Ovary (tissue), 9 donors: ENCODE data around the gene CYB5R3. TPM values are rescaled to one million over a fixed set of nuclear protein-coding genes. Genes with fewer than 3 reads are reported as not detected.
"Not testable (repeated sequence)": the region's sequence is repeated elsewhere in the genome, so short reads cannot be mapped to it uniquely, and the experiment has no call there.

ENCODE experiments used
- DNase-seq, 5 donors: peaks; one replicate each; pipeline ENCODE4 v3.0.0-alpha.2; 2019 to 2020
- H3K27ac ChIP-seq, 2 donors: fragments of 200-600 bp; one replicate each; pipeline versions ENCODE4 v1.5.1 to v1.8.0; 2019 to 2022
- H3K27me3 ChIP-seq: fragments of 200-600 bp; one replicate; pipeline ENCODE4 v1.8.0; 2022
- H3K36me3 ChIP-seq: fragments of 200-600 bp; sonication (generic); one replicate; pipeline ENCODE4 v1.5.1; 2019
- H3K4me1 ChIP-seq: one replicate; pipeline ENCODE4 v1.8.1; 2013; ENCODE audit warnings: mild to moderate bottlenecking, moderate library complexity; ENCODE audit not compliant: insufficient read depth
- H3K4me3 ChIP-seq: fragments of 200-600 bp; sonication (generic); one replicate; pipeline ENCODE4 v1.5.1; 2017
- H3K9me3 ChIP-seq, 2 donors: fragments of 200-600 bp in 1 of 2; sonication (generic) in 1 of 2; one replicate each; pipeline versions ENCODE4 v1.5.1 to v1.8.1; 2013 to 2019; ENCODE audit warnings: mild to moderate bottlenecking in 1 of 2, moderate library complexity in 1 of 2
- EP300 ChIP-seq: sonication (generic); formaldehyde crosslinking; IDR thresholded peaks from one replicate; pipeline ENCODE4 v1.6.1; 2017; ENCODE audit warnings: antibody characterized with exemption
- POLR2A ChIP-seq: fragments of 450-650 bp; IDR thresholded peaks from one replicate; pipeline ENCODE4 v1.6.1; 2017; ENCODE audit warnings: antibody characterized with exemption, mild to moderate bottlenecking, moderate library complexity
- WGBS, 3 donors: extraction: QIAGEN DNeasy Blood & Tissue Kit in 1 of 3; methylation state at CpG; one replicate each; pipeline versions ENCODE4 v1.1.5 to v1.1.7; 2013 to 2017; 5-methylcytosine and 5-hydroxymethylcytosine counted together
- intact Hi-C, 4 donors: fragments of 100-400 bp; cut with DNase I; formaldehyde crosslinking; loops; one replicate each; pipeline versions ENCODE4 v1.11.0 to v1.15.1; 2022 to 2023
- polyA plus RNA-seq, 2 donors: library from polyadenylated mRNA; stranded (reverse); fragments of 200-250 nt in 1 of 2; fragments of 350-450 nt in 1 of 2; fragmentation: Illumina TruSeq in 1 of 2; extraction: RNeasy Lipid Tissue Mini Kit (QIAGEN cat#74804) in 1 of 2; gene quantifications; one replicate each; pipeline ENCODE4 v1.2.3, GENCODE V29; 2013 to 2014
- total RNA-seq, 7 donors: library from RNA; depleted of rRNA in 2 of 7; stranded (reverse); fragments of >200 nt in 2 of 7; fragmentation: NEBNext Ultra II Directional in 3 of 7; extraction: Animal tissue kit (Norgen Biotek cat#: 25700) in 3 of 7; gene quantifications; one replicate each; pipeline versions ENCODE4 v1.1.0 to v1.2.4, GENCODE V29; 2016 to 2023
- TF ChIP-seq, protein P1 (sequence below), 3 donors: fragments of 450-650 bp in 2 of 3; fragments of 200-600 bp in 1 of 3; IDR thresholded peaks; one replicate each; pipeline versions ENCODE4 v1.5.1 to v1.8.0; 2016 to 2022; ENCODE audit warnings: antibody characterized with exemption in 3 of 3, mild to moderate bottlenecking in 1 of 3
- donor health status: DM: no; HTN: no; CAD: no; lungs with moderate emphysema.
- donor health status: DM: no; HTN: no; CAD: no.
- donor health status: Bipolar disorder and iron deficiency.
- donor health status: DM: yes; HTN: yes; CAD: no.
- donor health status: DM: no; HTN: no; CAD: no.
- donor health status: DM: yes; HTN: yes; CAD: no.

The CYB5R3 gene
- total and polyA plus RNA-seq, 9 donors = 56.9 to 279 (median 228) TPM

DNA sequence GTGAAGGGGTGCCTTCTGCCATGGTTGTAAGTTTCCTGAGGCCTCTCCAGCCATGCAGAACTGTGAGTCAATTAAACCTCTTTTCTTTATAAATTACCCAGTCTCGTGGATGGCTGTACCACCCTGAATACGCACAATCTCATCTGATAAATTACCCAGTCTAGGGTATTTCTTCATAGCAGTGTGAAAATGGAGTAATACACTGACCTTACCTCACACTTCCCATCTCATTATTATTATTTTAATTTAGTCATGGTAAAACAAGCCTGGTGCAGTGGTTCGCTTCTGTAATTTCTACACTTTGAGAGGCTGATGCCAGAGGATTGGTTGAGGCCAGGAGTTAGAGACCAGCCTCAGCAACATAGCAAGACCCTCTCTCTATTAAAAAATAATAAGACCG, 30.5 kb upstream of the CYB5R3 start:
- H3K27me3 ChIP-seq = no peaks in the 10 kb centered on the region
- H3K36me3 ChIP-seq = no peaks in the 10 kb centered on the region
- DNase-seq = no peak
- no peak for TF ChIP-seq POLR2A
- no peak for TF ChIP-seq EP300
- TF ChIP-seq, protein P1, sequence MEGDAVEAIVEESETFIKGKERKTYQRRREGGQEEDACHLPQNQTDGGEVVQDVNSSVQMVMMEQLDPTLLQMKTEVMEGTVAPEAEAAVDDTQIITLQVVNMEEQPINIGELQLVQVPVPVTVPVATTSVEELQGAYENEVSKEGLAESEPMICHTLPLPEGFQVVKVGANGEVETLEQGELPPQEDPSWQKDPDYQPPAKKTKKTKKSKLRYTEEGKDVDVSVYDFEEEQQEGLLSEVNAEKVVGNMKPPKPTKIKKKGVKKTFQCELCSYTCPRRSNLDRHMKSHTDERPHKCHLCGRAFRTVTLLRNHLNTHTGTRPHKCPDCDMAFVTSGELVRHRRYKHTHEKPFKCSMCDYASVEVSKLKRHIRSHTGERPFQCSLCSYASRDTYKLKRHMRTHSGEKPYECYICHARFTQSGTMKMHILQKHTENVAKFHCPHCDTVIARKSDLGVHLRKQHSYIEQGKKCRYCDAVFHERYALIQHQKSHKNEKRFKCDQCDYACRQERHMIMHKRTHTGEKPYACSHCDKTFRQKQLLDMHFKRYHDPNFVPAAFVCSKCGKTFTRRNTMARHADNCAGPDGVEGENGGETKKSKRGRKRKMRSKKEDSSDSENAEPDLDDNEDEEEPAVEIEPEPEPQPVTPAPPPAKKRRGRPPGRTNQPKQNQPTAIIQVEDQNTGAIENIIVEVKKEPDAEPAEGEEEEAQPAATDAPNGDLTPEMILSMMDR (IDR thresholded peaks at IDR 0.05) = no peak
- no peaks in the 10 kb centered on the region for H3K9me3 ChIP-seq
- H3K4me1 ChIP-seq = peaks cover 26% of the 10 kb centered on the region
- H3K27ac ChIP-seq = no peak overlapping the region
- 91 to 96% (median 96%) methylated on average over 4 of the region's 4 CpGs for WGBS, 3 donors
- no peak overlapping the region for H3K4me3 ChIP-seq
- intact Hi-C loops = no loop called here

DNA sequence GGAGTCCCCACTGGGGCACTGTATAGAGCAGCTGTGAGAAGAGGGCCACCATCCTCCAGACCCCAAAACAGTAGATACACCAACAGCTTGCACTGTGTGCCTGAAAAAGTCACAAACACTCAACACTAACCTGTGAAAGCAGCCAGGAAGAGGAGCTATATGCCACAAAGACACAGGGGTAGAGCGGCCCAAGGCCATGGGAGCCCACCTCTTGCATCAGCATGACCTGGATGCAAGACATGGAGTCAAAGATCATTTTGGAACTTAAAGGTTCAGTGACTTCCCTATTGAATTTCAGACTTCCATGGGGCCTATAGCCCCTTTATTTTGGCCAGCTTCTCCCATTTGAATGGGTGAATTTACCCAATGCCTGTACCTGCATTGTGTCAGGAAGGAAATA, 29.7 kb upstream of the CYB5R3 start:
- Histone ChIP-seq H3K9me3 (no peaks in the 10 kb centered on the region), H3K4me3 (no peak overlapping the region), H3K27me3 (no peaks in the 10 kb centered on the region), H3K4me1 (peaks cover 22% of the 10 kb centered on the region), H3K36me3 (no peaks in the 10 kb centered on the region), H3K27ac (no peak overlapping the region)
- DNase-seq = no peak
- WGBS, 3 donors = 88 to 98% (median 94%) methylated on average over 1 of the region's 1 CpG
- intact Hi-C loops = no loop called here
- TF ChIP-seq EP300 (no peak), POLR2A (no peak)
- TF ChIP-seq, protein P1 (IDR thresholded peaks at IDR 0.05) = no peak

DNA sequence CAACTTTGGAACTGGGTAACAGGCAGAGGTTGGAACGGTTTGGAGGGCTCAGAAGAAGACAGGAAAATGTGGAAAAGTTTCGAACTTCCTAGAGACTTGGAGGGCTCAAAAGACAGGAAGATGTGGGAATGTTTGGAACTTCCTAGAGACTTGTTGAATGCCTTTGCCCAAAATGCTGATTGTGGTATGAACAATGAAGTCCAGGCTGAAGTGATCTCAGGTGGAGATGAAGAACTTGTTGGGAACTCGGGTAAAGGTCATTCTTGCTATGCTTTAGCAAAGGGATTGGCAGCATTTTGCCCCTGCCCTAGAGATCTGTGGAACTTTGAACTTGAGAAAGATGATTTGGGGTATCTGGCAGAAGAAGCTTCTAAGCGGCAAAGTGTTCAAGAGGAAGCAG, 28.7 kb upstream of the CYB5R3 start:
- peaks cover 13% of the 10 kb centered on the region for H3K4me1 ChIP-seq
- H3K9me3 ChIP-seq, H3K27me3 ChIP-seq, DNase-seq, H3K4me3 ChIP-seq, intact Hi-C loops, H3K27ac ChIP-seq, H3K36me3 ChIP-seq: not testable (repeated sequence)
- WGBS, 3 donors = 85 to 87% (median 86%) methylated on average over 4 of the region's 4 CpGs

DNA sequence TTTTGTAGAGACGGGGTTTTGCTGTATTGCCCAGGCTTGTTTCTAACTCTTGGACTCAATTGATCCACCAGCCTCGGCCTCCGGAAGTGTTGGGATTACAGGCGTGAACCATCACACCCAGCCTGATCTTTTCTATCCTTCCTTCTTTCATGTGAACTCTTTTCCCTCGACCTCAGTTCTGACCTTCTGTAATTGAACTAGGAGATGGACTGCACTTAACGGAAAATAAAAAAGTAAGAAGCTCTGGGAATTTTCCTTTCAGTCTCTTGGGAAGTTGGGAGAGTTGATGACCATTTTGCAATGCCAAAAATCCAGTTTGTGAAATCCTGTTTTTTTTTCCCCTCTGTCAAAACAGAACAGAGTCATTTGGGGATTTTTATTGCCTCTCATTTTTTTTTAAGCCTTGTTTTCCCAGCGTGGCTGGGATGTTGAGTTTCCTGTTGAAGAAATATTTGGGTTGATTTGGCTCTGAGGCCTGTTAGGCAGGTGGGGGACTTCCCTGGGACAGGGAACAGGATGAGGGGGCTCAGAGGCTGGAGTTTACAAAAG, 26.9 kb upstream of the CYB5R3 start:
- no peaks in the 10 kb centered on the region for H3K9me3 ChIP-seq
- peak overlapping the region; percentile 49 to 71 for H3K27ac ChIP-seq
- intact Hi-C loops = no loop called here
- no peak overlapping the region for H3K4me3 ChIP-seq
- DNase-seq = no peak
- H3K27me3 ChIP-seq = no peaks in the 10 kb centered on the region
- WGBS, 3 donors = 11 to 16% (median 14%) methylated on average over 7 of the region's 7 CpGs
- H3K36me3 ChIP-seq = no peaks in the 10 kb centered on the region
- TF ChIP-seq EP300 (no peak), POLR2A (no peak)
- TF ChIP-seq, protein P1 (IDR thresholded peaks at IDR 0.05) = no peak
- peaks cover 12% of the 10 kb centered on the region for H3K4me1 ChIP-seq

DNA sequence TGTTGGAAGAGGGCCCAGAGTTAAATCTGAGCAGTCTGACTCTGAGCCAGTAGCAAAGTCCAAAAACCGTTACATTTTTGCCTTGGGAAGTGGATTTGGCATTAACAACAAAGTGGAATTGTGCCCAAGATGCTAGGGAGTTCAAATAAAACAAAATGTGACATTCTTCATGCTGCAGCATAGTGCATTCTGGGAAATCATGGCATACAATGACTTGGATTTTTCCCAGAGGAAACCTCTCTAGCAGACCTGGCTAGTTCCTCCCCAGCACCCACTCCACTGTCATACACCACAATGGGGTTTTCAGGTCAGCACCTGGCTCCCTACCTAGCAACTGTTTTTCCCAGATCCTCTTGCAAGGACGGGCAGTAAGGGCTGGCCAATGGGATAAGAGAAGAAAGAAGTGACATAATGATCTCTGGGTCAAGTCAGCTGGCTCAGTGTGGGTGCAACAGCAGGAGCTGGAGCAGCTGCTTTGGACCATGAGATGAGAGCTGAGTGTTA, 24.8 kb upstream of the CYB5R3 start:
- H3K4me1 ChIP-seq = peaks cover 7% of the 10 kb centered on the region
- 10 to 16% (median 15%) methylated on average over 2 of the region's 2 CpGs for WGBS, 3 donors

GRCh38 chr22:42673071-42673470, 23.9 kb upstream of the CYB5R3 start:
- WGBS, 3 donors = 95 to 97% (median 95%) methylated on average over 13 of the region's 13 CpGs
- H3K4me1 ChIP-seq, H3K9me3 ChIP-seq, H3K36me3 ChIP-seq, H3K27ac ChIP-seq, intact Hi-C loops, H3K27me3 ChIP-seq, DNase-seq, H3K4me3 ChIP-seq: not testable (repeated sequence)

More for the DNA sequence above, 24.8 kb upstream of the CYB5R3 start:
- Histone ChIP-seq H3K36me3 (no peaks in the 10 kb centered on the region), H3K27me3 (no peaks in the 10 kb centered on the region), H3K27ac (no peak overlapping the region), H3K4me3 (no peak overlapping the region), H3K9me3 (no peaks in the 10 kb centered on the region)
- TF ChIP-seq, protein P1 (IDR thresholded peaks at IDR 0.05) = no peak
- TF ChIP-seq EP300 = no peak
- no peak for TF ChIP-seq POLR2A
- no peak for DNase-seq
- intact Hi-C loops = no loop called here
